Measurements from ENCODE around the gene RAB6B. TPM values are rescaled to one million over a fixed set of nuclear protein-coding genes. Genes with fewer than 3 reads are reported as not detected.

The RAB6B gene
- total RNA-seq, 3 donors from 2014 or later, result 1.8 to 3.9 (median 3.4) TPM

GRCh38 chr3:133874344-133874743 lies 21.3 kb downstream of the RAB6B start:
- Histone ChIP-seq H3K9me3 (peaks cover 7 to 12% of the 10 kb centered on the region in 2 donors), H3K27me3 (no peaks in the 10 kb centered on the region), H3K4me3 (no peak overlapping the region), H3K27ac (no peak overlapping the region), H3K36me3 (no peaks in the 10 kb centered on the region), H3K4me1 (no peaks in the 10 kb centered on the region)
- intact Hi-C loops (cut with DNase I; ENCODE audit: low total_unique reads), result no loop called here
- DNase-seq (ENCODE audit: low spot score in 2 of 2), result no peak
- no peak for TF ChIP-seq POLR2AphosphoS5 (IDR thresholded peaks at IDR 0.05)
- TF ChIP-seq CTCF (IDR thresholded peaks at IDR 0.05), result no peak
- no peak for TF ChIP-seq POLR2A (IDR thresholded peaks at IDR 0.05)

- Histone ChIP-seq H3K9me3 (no peaks in the 10 kb centered on the region), H3K36me3 (no peaks in the 10 kb centered on the region), H3K4me3 (no peak overlapping the region), H3K4me1 (no peaks in the 10 kb centered on the region), H3K27ac (no peak overlapping the region), H3K27me3 (no peaks in the 10 kb centered on the region)
- intact Hi-C loops (cut with DNase I; ENCODE audit: low total_unique reads), result no loop called here
- no peak for DNase-seq (ENCODE audit: low spot score in 2 of 2)
- no peak for TF ChIP-seq POLR2AphosphoS5 (IDR thresholded peaks at IDR 0.05)
- TF ChIP-seq CTCF (IDR thresholded peaks at IDR 0.05), result no peak
- no peak for TF ChIP-seq POLR2A (IDR thresholded peaks at IDR 0.05)
Observed at GRCh38 chr3:133872781-133873180, 22.9 kb downstream of the RAB6B start.

GRCh38 chr3:133872161-133872560 lies 23.5 kb downstream of the RAB6B start:
- Histone ChIP-seq H3K9me3 (no peaks in the 10 kb centered on the region), H3K4me3 (no peak overlapping the region), H3K4me1 (no peaks in the 10 kb centered on the region), H3K36me3 (no peaks in the 10 kb centered on the region), H3K27me3 (no peaks in the 10 kb centered on the region), H3K27ac (no peak overlapping the region)
- TF ChIP-seq POLR2A (IDR thresholded peaks at IDR 0.05), result no peak
- no peak for TF ChIP-seq CTCF (IDR thresholded peaks at IDR 0.05)
- TF ChIP-seq POLR2AphosphoS5 (IDR thresholded peaks at IDR 0.05), result no peak
- intact Hi-C loops (cut with DNase I; ENCODE audit: low total_unique reads), result no loop called here
- DNase-seq (ENCODE audit: low spot score in 2 of 2), result no peak

GRCh38 chr3:133871368-133872090 lies 24.2 kb downstream of the RAB6B start:
- Histone ChIP-seq H3K4me3 (no peak overlapping the region), H3K4me1 (no peaks in the 10 kb centered on the region), H3K27me3 (no peaks in the 10 kb centered on the region), H3K27ac (no peak overlapping the region), H3K9me3 (no peaks in the 10 kb centered on the region), H3K36me3 (no peaks in the 10 kb centered on the region)
- DNase-seq (ENCODE audit: low spot score in 2 of 2), result no peak
- intact Hi-C loops (cut with DNase I; ENCODE audit: low total_unique reads), result no loop called here
- TF ChIP-seq CTCF (IDR thresholded peaks at IDR 0.05) (no peak), POLR2AphosphoS5 (IDR thresholded peaks at IDR 0.05) (no peak), POLR2A (IDR thresholded peaks at IDR 0.05) (no peak)

- TF ChIP-seq CTCF (IDR thresholded peaks at IDR 0.05), result no peak
- no peak for TF ChIP-seq POLR2A (IDR thresholded peaks at IDR 0.05)
- TF ChIP-seq POLR2AphosphoS5 (IDR thresholded peaks at IDR 0.05), result no peak
- no peaks in the 10 kb centered on the region for H3K9me3 ChIP-seq
- H3K27ac ChIP-seq, result no peak overlapping the region
- no peak for DNase-seq (ENCODE audit: low spot score in 2 of 2)
- no peaks in the 10 kb centered on the region for H3K4me1 ChIP-seq
- no peaks in the 10 kb centered on the region for H3K36me3 ChIP-seq
- intact Hi-C loops (cut with DNase I; ENCODE audit: low total_unique reads), result no loop called here
- no peaks in the 10 kb centered on the region for H3K27me3 ChIP-seq
- no peak overlapping the region for H3K4me3 ChIP-seq
Observed at GRCh38 chr3:133870822-133871221, 24.9 kb downstream of the RAB6B start.

All from breast epithelium (tissue), 4 donors.